Liver (tissue), 9 donors: ENCODE measurements around the gene ALK. TPM values are rescaled to one million over a fixed set of nuclear protein-coding genes. Genes with fewer than 3 reads are reported as not detected.

ENCODE experiments used
- DNase-seq: peaks from one replicate; pipeline ENCODE4 v3.0.0-alpha.2; 2017; ENCODE audit warnings: low spot score
- H3K27ac ChIP-seq, 2 donors: one replicate each; pipeline ENCODE4 v1.7.0; 2013; ENCODE audit warnings: inconsistent platforms in 2 of 2, low read length in 2 of 2, control low read depth in 1 of 2, low read depth in 1 of 2, mild to moderate bottlenecking in 1 of 2
- H3K27me3 ChIP-seq, 4 donors: one replicate each; pipeline versions ENCODE4 v1.6.1 to v1.7.0; 2013; ENCODE audit warnings: low read length in 3 of 4, inconsistent platforms in 1 of 4, mild to moderate bottlenecking in 1 of 4, moderate library complexity in 1 of 4; ENCODE audit not compliant: control insufficient read depth in 4 of 4, insufficient read depth in 4 of 4
- H3K36me3 ChIP-seq, 4 donors: one replicate each; pipeline versions ENCODE4 v1.6.1 to v1.7.0; 2013; ENCODE audit warnings: low read length in 3 of 4, mild to moderate bottlenecking in 3 of 4, low read depth in 1 of 4, moderate library complexity in 1 of 4; ENCODE audit not compliant: control insufficient read depth in 4 of 4, insufficient read depth in 3 of 4
- H3K4me1 ChIP-seq, 4 donors: one replicate each; pipeline versions ENCODE4 v1.6.1 to v1.7.0; 2013; ENCODE audit warnings: low read length in 3 of 4, mild to moderate bottlenecking in 3 of 4, moderate library complexity in 1 of 4; ENCODE audit not compliant: control insufficient read depth in 4 of 4, insufficient read depth in 4 of 4
- H3K4me3 ChIP-seq, 3 donors: one replicate each; pipeline versions ENCODE4 v1.6.1 to v1.7.0; 2013; ENCODE audit warnings: low read length in 3 of 3, control low read depth in 1 of 3, low read depth in 1 of 3, mild to moderate bottlenecking in 1 of 3
- H3K9ac ChIP-seq, 2 donors: one replicate each; pipeline ENCODE4 v1.7.0; 2013; ENCODE audit warnings: low read length in 2 of 2, mild to moderate bottlenecking in 2 of 2, moderate library complexity in 2 of 2, control low read depth in 1 of 2, low read depth in 1 of 2
- H3K9me3 ChIP-seq, 4 donors: one replicate each; pipeline versions ENCODE4 v1.6.1 to v1.7.0; 2013; ENCODE audit warnings: low read length in 3 of 4; ENCODE audit not compliant: control insufficient read depth in 4 of 4
- CTCF ChIP-seq: fragments of 150-350 bp; IDR thresholded peaks from 2 replicates; pipeline ENCODE4 v1.5.1; 2017; ENCODE audit warnings: improper control_type of control experiment, low read depth, low read length; ENCODE audit not compliant: missing input control
- EGR1 ChIP-seq, 2 donors: IDR thresholded peaks; 2 replicates each; pipeline ENCODE4 v1.6.1; 2016 to 2018; ENCODE audit warnings: antibody characterized with exemption in 2 of 2, low read depth in 2 of 2
- FOXA1 ChIP-seq: IDR thresholded peaks from 2 replicates; pipeline ENCODE4 v1.6.1; 2016; ENCODE audit warnings: antibody characterized with exemption
- FOXA2 ChIP-seq: IDR thresholded peaks from 2 replicates; pipeline ENCODE4 v1.6.1; 2016; ENCODE audit warnings: antibody characterized with exemption
- GABPA ChIP-seq, 2 donors: IDR thresholded peaks in 1 of 2; conservative IDR thresholded peaks in 1 of 2; 2 replicates each; pipeline ENCODE4 v1.6.1; 2016; ENCODE audit warnings: antibody characterized with exemption in 2 of 2, mild to moderate bottlenecking in 1 of 2, moderate library complexity in 1 of 2
- HNF4A ChIP-seq, 2 donors: conservative IDR thresholded peaks; 2 replicates each; pipeline ENCODE4 v1.6.1; 2016; ENCODE audit warnings: antibody characterized with exemption in 2 of 2, mild to moderate bottlenecking in 2 of 2
- HNF4G ChIP-seq: IDR thresholded peaks from 2 replicates; pipeline ENCODE4 v1.6.1; 2016; ENCODE audit warnings: antibody characterized with exemption
- JUND ChIP-seq, 2 donors: IDR thresholded peaks; 2 replicates each; pipeline ENCODE4 v1.6.1; 2016; ENCODE audit warnings: antibody characterized with exemption in 2 of 2
- NR2F2 ChIP-seq: IDR thresholded peaks from 2 replicates; pipeline ENCODE4 v1.6.1; 2016; ENCODE audit warnings: antibody characterized with exemption
- RAD21 ChIP-seq, 2 donors: IDR thresholded peaks; 2 replicates each; pipeline ENCODE4 v1.6.1; 2016; ENCODE audit warnings: antibody characterized with exemption in 2 of 2, mild to moderate bottlenecking in 2 of 2
- REST ChIP-seq: IDR thresholded peaks from 2 replicates; pipeline ENCODE4 v1.6.1; 2016; ENCODE audit warnings: antibody characterized with exemption, mild to moderate bottlenecking
- RXRA ChIP-seq, 2 donors: IDR thresholded peaks; 2 replicates each; pipeline ENCODE4 v1.6.1; 2017 to 2018; ENCODE audit warnings: antibody characterized with exemption in 2 of 2, mild to moderate bottlenecking in 1 of 2
- SP1 ChIP-seq: IDR thresholded peaks from 2 replicates; pipeline ENCODE4 v1.6.1; 2018; ENCODE audit warnings: antibody characterized with exemption, mild to moderate bottlenecking
- TAF1 ChIP-seq: conservative IDR thresholded peaks from 2 replicates; pipeline ENCODE4 v1.6.1; 2016; ENCODE audit warnings: antibody characterized with exemption, mild to moderate bottlenecking
- YY1 ChIP-seq: IDR thresholded peaks from 2 replicates; pipeline ENCODE4 v1.6.1; 2016; ENCODE audit warnings: antibody characterized with exemption, mild to moderate bottlenecking
- ZBTB33 ChIP-seq: IDR thresholded peaks from 2 replicates; pipeline ENCODE4 v1.6.1; 2016; ENCODE audit warnings: antibody characterized with exemption
- WGBS: extraction: QIAGEN DNeasy Blood & Tissue Kit; methylation state at CpG from one replicate; pipeline ENCODE4 v1.1.7; 2013; 5-methylcytosine and 5-hydroxymethylcytosine counted together
- polyA plus RNA-seq, 2 donors: library from polyadenylated mRNA; stranded (reverse) in 1 of 2; unstranded in 1 of 2; fragments of 200-250 nt in 1 of 2; fragments of >200 nt in 1 of 2; fragmentation: Nextera tagmentation in 1 of 2; extraction: Ambion mirVana in 1 of 2; gene quantifications; one replicate each; pipeline versions ENCODE4 v1.2.1 to v1.2.3, GENCODE V29; 2013 to 2015
- total RNA-seq, 2 donors: library from RNA; depleted of rRNA; stranded (reverse); fragments of >200 nt; gene quantifications; one replicate each; pipeline ENCODE4 v1.2.3, GENCODE V29; 2014
- TF ChIP-seq, protein P1 (sequence below): IDR thresholded peaks from 2 replicates; pipeline ENCODE4 v1.6.1; 2016; ENCODE audit warnings: antibody characterized with exemption
- TF ChIP-seq, protein P2 (sequence below): IDR thresholded peaks from 2 replicates; pipeline ENCODE4 v1.6.1; 2016; ENCODE audit warnings: antibody characterized with exemption
- donor health status: healthy.
- donor health status: healthy.
- donor health status: healthy.
- donor health status: healthy.
- donor health status: healthy.

ALK gene
- total and polyA plus RNA-seq, 4 donors: under 0.01 TPM; not detected in 3

DNA sequence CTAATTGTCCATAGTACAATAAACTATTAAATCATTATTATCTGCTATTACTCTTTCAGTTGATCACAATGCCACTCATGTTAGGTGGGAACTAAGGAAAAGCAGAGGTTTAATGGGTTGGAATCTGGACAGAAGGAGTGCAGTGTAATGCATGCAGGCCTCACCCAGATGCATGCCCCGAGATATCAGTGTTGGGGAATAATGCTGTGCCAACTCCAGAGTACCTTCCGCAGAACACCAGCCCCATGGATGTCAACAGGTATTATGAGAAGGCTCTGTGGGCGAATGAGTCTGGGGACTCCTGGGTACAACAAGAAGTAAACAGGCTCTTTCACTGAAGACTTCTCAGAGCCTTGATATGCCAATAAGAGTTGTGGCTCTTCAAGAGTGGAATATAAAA is 377.4 kb downstream of the ALK start (continued):
- TF ChIP-seq SP1 (no peak), HNF4G (no peak), RAD21 (IDR thresholded peaks at IDR 0.05) (no peak), TAF1 (no peak)

GRCh38 chr2:29535188-29535587 is 386.2 kb downstream of the ALK start:
- TF ChIP-seq HNF4A (conservative IDR thresholded peaks at IDR 0.05) (peak in 1 of 2 donors; percentile 23), RAD21 (IDR thresholded peaks at IDR 0.05) (peak in 1 of 2 donors; percentile 12), RXRA (IDR thresholded peaks at IDR 0.05) (peak; percentile 24 to 69), SP1 (no peak), CTCF (peak; percentile 5), FOXA1 (no peak), FOXA2 (no peak), HNF4G (no peak), JUND (IDR thresholded peaks at IDR 0.05) (no peak)
- Histone ChIP-seq H3K36me3 (no peaks in the 10 kb centered on the region), H3K9me3 (no peaks in the 10 kb centered on the region), H3K4me3 (no peak overlapping the region), H3K9ac (no peak overlapping the region), H3K27me3 (no peaks in the 10 kb centered on the region), H3K4me1 (peaks cover 0 to 12% (median 6%) of the 10 kb centered on the region in 4 donors), H3K27ac (no peak overlapping the region)
- WGBS: 91% methylated on average over 1 of the region's 1 CpG
- no peak for DNase-seq

DNA sequence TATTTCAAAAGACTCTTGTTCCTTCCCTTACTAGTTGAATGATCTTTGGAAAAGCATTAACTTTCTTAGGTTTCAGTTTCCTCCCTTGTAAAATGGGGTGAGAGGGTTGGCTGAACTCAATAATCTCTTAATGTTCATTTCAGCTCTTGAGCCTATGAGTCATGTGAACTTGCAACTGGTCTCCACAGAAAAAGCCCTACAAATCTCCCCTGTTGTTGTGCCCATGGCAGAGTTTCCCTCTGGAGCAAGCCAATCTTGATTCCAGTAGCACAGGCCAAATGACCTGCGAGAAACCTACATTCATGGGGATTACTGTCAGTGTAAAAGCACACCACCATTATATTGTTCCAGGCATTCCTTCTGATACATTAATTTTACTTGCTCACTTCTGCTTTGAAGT is 388.9 kb downstream of the ALK start:
- Histone ChIP-seq H3K27me3 (no peaks in the 10 kb centered on the region), H3K9me3 (no peaks in the 10 kb centered on the region), H3K9ac (no peak overlapping the region), H3K27ac (no peak overlapping the region), H3K36me3 (no peaks in the 10 kb centered on the region), H3K4me3 (no peak overlapping the region), H3K4me1 (peaks cover 0 to 12% (median 6%) of the 10 kb centered on the region in 4 donors)
- TF ChIP-seq, protein P1, sequence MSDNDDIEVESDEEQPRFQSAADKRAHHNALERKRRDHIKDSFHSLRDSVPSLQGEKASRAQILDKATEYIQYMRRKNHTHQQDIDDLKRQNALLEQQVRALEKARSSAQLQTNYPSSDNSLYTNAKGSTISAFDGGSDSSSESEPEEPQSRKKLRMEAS: no peak
- TF ChIP-seq JUND (IDR thresholded peaks at IDR 0.05): no peak
- TF ChIP-seq, protein P2, sequence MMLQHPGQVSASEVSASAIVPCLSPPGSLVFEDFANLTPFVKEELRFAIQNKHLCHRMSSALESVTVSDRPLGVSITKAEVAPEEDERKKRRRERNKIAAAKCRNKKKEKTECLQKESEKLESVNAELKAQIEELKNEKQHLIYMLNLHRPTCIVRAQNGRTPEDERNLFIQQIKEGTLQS: no peak
- TF ChIP-seq HNF4G: no peak
- TF ChIP-seq GABPA (IDR thresholded peaks at IDR 0.05 in 1 of 2, conservative IDR thresholded peaks at IDR 0.05 in 1 of 2): no peak
- TF ChIP-seq SP1: no peak
- TF ChIP-seq YY1: no peak
- no peak for TF ChIP-seq NR2F2
- no peak for TF ChIP-seq CTCF
- TF ChIP-seq ZBTB33: no peak
- TF ChIP-seq FOXA2: no peak
- no peak for TF ChIP-seq EGR1 (IDR thresholded peaks at IDR 0.05; ENCODE audit: low read depth in 2 of 2)
- no peak for TF ChIP-seq REST
- no peak for TF ChIP-seq HNF4A (conservative IDR thresholded peaks at IDR 0.05)
- TF ChIP-seq TAF1: no peak
- TF ChIP-seq RAD21 (IDR thresholded peaks at IDR 0.05): no peak
- no peak for TF ChIP-seq RXRA (IDR thresholded peaks at IDR 0.05)
- TF ChIP-seq FOXA1: no peak
- DNase-seq: no peak
- 93% methylated on average over 1 of the region's 1 CpG for WGBS
